OCI-LY3 (cell line): ENCODE measurements around the gene FLNC.

ENCODE experiments used
- CTCF ChIP-seq: fragments of 200-600, 300-600 bp; sonication (generic); IDR thresholded peaks from 2 replicates; pipeline ENCODE4 v1.5.1; 2014; ENCODE audit warnings: antibody characterized with exemption, low read length, low read depth
- EZH2phosphoT487 ChIP-seq: fragments of 200-600 bp; shearing (Covaris generic); IDR thresholded peaks from 2 replicates; pipeline ENCODE4 v1.6.1; 2018; ENCODE audit warnings: antibody characterized with exemption, mixed run types, low read depth

GRCh38 chr7:128805225-128805624, 25.0 kb upstream of the FLNC start:
- TF ChIP-seq CTCF (no peak), EZH2phosphoT487 (no peak)
